GM12874 (cell line): ENCODE measurements around the gene RHOH.

Experiments used
- TF ChIP-seq, protein P1 (sequence below): IDR thresholded peaks from 2 replicates; pipeline ENCODE4 v1.5.1; 2011; ENCODE audit warnings: low read depth, mild to moderate bottlenecking, control low read depth, low read length, moderate library complexity; ENCODE audit not compliant: insufficient read depth

RHOH gene

DNA sequence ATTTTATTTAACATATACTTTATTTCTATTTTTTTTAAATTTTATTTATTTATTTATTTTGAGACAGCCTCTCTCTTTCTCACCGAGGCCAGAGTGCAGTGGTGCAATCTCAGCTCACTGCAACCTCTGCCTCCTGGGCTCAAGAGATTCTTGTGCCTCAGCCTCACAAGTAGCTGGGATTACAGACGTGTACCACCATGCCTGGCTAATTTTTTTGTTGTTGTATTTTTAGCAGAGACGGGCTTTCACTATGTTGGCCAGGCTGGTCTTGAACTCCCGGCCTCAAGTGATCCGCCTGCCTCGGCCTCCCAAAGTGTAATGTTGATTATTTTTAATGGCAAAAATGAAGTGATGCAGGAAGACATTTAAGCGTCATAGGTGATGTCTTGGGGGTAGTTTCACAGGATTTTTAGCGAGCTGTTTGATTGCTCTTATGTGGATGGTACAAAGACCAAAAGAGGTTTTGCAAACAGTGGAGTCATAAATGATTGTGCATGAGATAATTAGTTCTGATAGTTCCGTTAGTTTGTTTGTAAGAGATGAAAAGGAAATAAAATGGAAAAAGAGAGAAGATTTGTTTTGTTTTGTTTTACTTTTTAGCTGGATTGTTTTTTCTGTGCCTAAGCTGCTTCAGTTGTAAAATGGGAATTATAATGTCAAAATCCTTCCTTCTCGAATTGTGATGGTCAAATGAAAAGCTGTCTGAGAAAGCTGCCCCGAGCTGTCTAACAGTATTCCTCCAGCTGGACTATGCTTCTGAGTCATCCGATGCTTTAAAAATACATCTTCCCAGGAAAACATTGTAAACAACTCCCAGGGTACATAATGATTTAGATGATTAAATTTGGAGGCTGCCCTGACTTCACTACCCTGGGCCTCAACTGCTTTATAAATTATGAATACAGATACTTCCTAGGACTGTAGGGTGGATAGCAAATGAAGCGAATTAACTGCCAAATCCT, 14.7 kb downstream of the RHOH start:
- TF ChIP-seq, protein P1, sequence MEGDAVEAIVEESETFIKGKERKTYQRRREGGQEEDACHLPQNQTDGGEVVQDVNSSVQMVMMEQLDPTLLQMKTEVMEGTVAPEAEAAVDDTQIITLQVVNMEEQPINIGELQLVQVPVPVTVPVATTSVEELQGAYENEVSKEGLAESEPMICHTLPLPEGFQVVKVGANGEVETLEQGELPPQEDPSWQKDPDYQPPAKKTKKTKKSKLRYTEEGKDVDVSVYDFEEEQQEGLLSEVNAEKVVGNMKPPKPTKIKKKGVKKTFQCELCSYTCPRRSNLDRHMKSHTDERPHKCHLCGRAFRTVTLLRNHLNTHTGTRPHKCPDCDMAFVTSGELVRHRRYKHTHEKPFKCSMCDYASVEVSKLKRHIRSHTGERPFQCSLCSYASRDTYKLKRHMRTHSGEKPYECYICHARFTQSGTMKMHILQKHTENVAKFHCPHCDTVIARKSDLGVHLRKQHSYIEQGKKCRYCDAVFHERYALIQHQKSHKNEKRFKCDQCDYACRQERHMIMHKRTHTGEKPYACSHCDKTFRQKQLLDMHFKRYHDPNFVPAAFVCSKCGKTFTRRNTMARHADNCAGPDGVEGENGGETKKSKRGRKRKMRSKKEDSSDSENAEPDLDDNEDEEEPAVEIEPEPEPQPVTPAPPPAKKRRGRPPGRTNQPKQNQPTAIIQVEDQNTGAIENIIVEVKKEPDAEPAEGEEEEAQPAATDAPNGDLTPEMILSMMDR = no peak

DNA sequence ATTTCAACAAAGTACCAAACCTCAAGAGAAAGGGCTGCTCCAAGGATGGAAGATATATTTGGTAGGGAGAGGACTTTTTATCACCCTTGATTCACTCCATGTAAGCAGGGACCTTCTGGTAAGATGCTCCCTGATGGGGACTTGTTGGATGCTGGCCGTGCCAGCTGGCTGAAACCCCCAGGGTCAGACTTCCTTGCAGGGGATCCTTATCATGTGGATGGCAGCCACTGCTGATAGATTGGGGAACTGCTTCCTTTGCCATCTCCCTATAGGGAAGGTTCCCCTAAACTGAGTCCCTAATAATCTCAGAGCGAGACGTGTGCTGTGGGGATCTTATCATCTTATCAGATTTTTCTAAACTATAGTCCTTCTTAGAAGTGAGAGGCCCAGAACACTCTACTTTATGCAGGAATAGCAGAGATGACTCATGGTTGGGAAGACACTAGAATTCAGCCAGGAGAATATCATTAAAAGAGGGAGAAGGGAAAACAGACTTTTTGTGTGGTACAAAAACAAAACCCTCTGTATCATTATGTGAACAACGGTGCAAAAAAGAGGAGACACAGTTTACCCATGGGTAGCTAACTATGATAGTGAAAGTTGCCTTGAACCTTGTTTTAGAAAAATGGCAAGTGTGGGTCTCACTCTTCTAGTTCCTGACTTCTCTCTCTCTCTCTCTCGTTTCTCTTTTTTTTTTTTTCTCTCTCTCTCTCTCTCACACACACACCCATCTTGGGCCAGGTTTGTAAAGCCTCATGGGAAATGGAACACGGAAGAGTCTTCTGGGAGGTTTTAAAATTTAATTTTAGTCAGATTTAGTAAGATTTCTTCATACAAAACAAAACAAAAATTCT, 16.1 kb downstream of the RHOH start:
- TF ChIP-seq, protein P1 = no peak

- TF ChIP-seq, protein P1 = no peak
Observed at GRCh38 chr4:40214038-40214437, 17.2 kb downstream of the RHOH start.

GRCh38 chr4:40214661-40215418, 18.0 kb downstream of the RHOH start:
- TF ChIP-seq, protein P1 = no peak

DNA sequence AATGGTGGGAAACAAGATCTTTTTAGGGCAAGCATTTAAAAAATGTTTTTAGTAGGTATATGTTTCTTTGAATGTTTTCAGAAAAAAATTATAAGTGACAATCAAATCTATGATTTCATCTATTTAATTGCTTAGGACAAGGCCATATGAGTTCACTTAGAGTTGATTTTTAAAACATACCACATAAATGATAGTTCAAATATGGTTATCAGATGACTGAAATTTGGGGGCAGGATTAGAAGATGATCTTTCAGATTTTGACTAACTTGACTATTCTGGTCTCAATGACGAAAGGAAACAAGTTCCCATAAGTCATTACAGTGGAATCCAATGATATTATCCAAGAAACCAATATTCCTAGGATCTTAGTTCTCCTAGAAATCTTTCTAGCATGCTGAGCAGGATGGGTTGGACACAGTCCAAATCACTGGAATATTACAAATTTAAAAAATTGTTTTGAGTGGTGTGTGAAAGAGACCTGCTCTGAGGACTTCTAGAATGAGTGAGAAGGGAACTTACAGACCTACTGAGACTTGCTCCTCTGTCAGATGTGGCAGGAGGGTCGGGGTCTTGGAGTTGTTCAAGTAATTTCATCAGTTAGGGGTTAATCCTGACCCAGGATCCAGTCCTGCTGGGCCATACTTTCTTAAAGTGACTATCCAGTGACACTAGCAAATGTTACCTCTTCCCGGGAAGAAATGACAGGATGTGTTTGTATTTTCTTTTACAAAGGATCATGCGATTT, 20.0 kb downstream of the RHOH start:
- TF ChIP-seq, protein P1 = no peak

GRCh38 chr4:40221744-40222143, 24.9 kb downstream of the RHOH start:
- TF ChIP-seq, protein P1 = no peak
